ENCODE measurements around the gene RASA3. TPM values are rescaled to one million over a fixed set of nuclear protein-coding genes. Genes with fewer than 3 reads are reported as not detected.

The RASA3 gene
- total RNA-seq, 1 experiment from 2014 or later = 0.95 TPM

GRCh38 chr13:113980489-113981064 is 151.8 kb downstream of the RASA3 start:
- no peak overlapping the region for H3K27ac Mint-ChIP-seq (ENCODE audit: unreplicated experiment)
- BruUV-seq (replicated peaks) = no TSS peak
- peaks cover 6% of the 10 kb centered on the region for H3K27me3 Mint-ChIP-seq (ENCODE audit: insufficient read depth, unreplicated experiment)

GRCh38 chr13:113979791-113980471 is 152.5 kb downstream of the RASA3 start:
- Histone ChIP-seq H3K9me3 (no peaks in the 10 kb centered on the region), H3K36me3 (ENCODE audit: control insufficient read depth, insufficient read depth, low read length) (no peaks in the 10 kb centered on the region), H3K4me3 (ENCODE audit: low read depth, low read length) (no peak overlapping the region), H3K4me1 (peaks cover 10% of the 10 kb centered on the region), H3K27me3 (replicated peaks; ENCODE audit: control insufficient read depth, insufficient read depth, low read length) (no peaks in the 10 kb centered on the region)
- Mint-ChIP-seq H3K4me1 (ENCODE audit: low read depth, unreplicated experiment) (no peaks in the 10 kb centered on the region), H3K9me3 (ENCODE audit: unreplicated experiment) (peaks cover 10% of the 10 kb centered on the region), H3K36me3 (ENCODE audit: insufficient read depth, unreplicated experiment) (peaks cover 6% of the 10 kb centered on the region), H3K27ac (ENCODE audit: unreplicated experiment) (no peak overlapping the region), H3K27me3 (ENCODE audit: insufficient read depth, unreplicated experiment) (peaks cover 6% of the 10 kb centered on the region), H3K4me3 (ENCODE audit: unreplicated experiment) (no peak overlapping the region)
- POLR2A ChIA-PET = no interaction called here
- intact Hi-C loops (cut with micrococcal nuclease; ENCODE audit: unreplicated experiment) = no loop called here
- no peak for TF ChIP-seq CTCF (IDR thresholded peaks at IDR 0.05; ENCODE audit: insufficient read depth in 1 of 2, low read depth in 1 of 2, low read length in 1 of 2, severe bottlenecking in 1 of 2, unreplicated experiment in 1 of 2)
- DNase-seq = no peak
- CTCF ChIA-PET = no interaction called here
- BruUV-seq (replicated peaks) = no TSS peak

More at GRCh38 chr13:113980489-113981064, 151.8 kb downstream of the RASA3 start:
- Histone ChIP-seq H3K27me3 (replicated peaks; ENCODE audit: control insufficient read depth, insufficient read depth, low read length) (no peaks in the 10 kb centered on the region), H3K4me3 (ENCODE audit: low read depth, low read length) (no peak overlapping the region), H3K36me3 (ENCODE audit: control insufficient read depth, insufficient read depth, low read length) (no peaks in the 10 kb centered on the region), H3K4me1 (peaks cover 10% of the 10 kb centered on the region), H3K9me3 (no peaks in the 10 kb centered on the region)
- intact Hi-C loops (cut with micrococcal nuclease; ENCODE audit: unreplicated experiment) = no loop called here
- no peak for TF ChIP-seq CTCF (IDR thresholded peaks at IDR 0.05; ENCODE audit: insufficient read depth in 1 of 2, low read depth in 1 of 2, low read length in 1 of 2, severe bottlenecking in 1 of 2, unreplicated experiment in 1 of 2)
- no peak for DNase-seq
- CTCF ChIA-PET = no interaction called here
- H3K4me3 Mint-ChIP-seq (ENCODE audit: unreplicated experiment) = no peak overlapping the region
- no peaks in the 10 kb centered on the region for H3K4me1 Mint-ChIP-seq (ENCODE audit: low read depth, unreplicated experiment)
- POLR2A ChIA-PET = no interaction called here
- peaks cover 10% of the 10 kb centered on the region for H3K9me3 Mint-ChIP-seq (ENCODE audit: unreplicated experiment)
- H3K36me3 Mint-ChIP-seq (ENCODE audit: insufficient read depth, unreplicated experiment) = peaks cover 6% of the 10 kb centered on the region

GRCh38 chr13:113978741-113979481 is 153.5 kb downstream of the RASA3 start:
- Mint-ChIP-seq H3K27me3 (ENCODE audit: insufficient read depth, unreplicated experiment) (peaks cover 6% of the 10 kb centered on the region), H3K4me1 (ENCODE audit: low read depth, unreplicated experiment) (no peaks in the 10 kb centered on the region), H3K36me3 (ENCODE audit: insufficient read depth, unreplicated experiment) (peaks cover 6% of the 10 kb centered on the region), H3K27ac (ENCODE audit: unreplicated experiment) (no peak overlapping the region), H3K4me3 (ENCODE audit: unreplicated experiment) (no peak overlapping the region), H3K9me3 (ENCODE audit: unreplicated experiment) (peaks cover 10% of the 10 kb centered on the region)
- H3K4me3 ChIP-seq (ENCODE audit: low read depth, low read length) = no peak overlapping the region
- no peaks in the 10 kb centered on the region for H3K36me3 ChIP-seq (ENCODE audit: control insufficient read depth, insufficient read depth, low read length)
- DNase-seq = no peak
- H3K27me3 ChIP-seq (replicated peaks; ENCODE audit: control insufficient read depth, insufficient read depth, low read length) = no peaks in the 10 kb centered on the region
- H3K9me3 ChIP-seq = no peaks in the 10 kb centered on the region
- intact Hi-C loops (cut with micrococcal nuclease; ENCODE audit: unreplicated experiment) = no loop called here
- CTCF ChIA-PET = no interaction called here
- no TSS peak for BruUV-seq (replicated peaks)
- peaks cover 10% of the 10 kb centered on the region for H3K4me1 ChIP-seq
- no peak for TF ChIP-seq CTCF (IDR thresholded peaks at IDR 0.05; ENCODE audit: insufficient read depth in 1 of 2, low read depth in 1 of 2, low read length in 1 of 2, severe bottlenecking in 1 of 2, unreplicated experiment in 1 of 2)
- POLR2A ChIA-PET = no interaction called here
